SK-N-MC (cell line): ENCODE data around the gene CACNA1C.

Source experiments
- DNase-seq: peaks from one replicate; pipeline ENCODE4 v3.0.0-alpha.2; 2011; ENCODE audit warnings: low read depth, low spot score
- H3K27ac ChIP-seq: fragments of 200-600 bp; sonication (generic); 2 replicates; pipeline ENCODE4 v1.5.1; 2016; ENCODE audit warnings: mixed run types
- H3K36me3 ChIP-seq: fragments of 200-600 bp; sonication (generic); 2 replicates; pipeline ENCODE4 v1.6.1; 2017; ENCODE audit warnings: antibody characterized with exemption, low read length, mixed read lengths; ENCODE audit not compliant: insufficient read depth
- H3K4me3 ChIP-seq: fragments of 200-600 bp; sonication (generic); 2 replicates; pipeline ENCODE4 v1.5.1; 2016
- H3K9ac ChIP-seq: fragments of 200-600 bp; sonication (generic); 2 replicates; pipeline ENCODE4 v1.8.0; 2017; ENCODE audit warnings: mixed run types, mixed read lengths; ENCODE audit not compliant: insufficient read length
- H3K9me3 ChIP-seq: fragments of 200-600 bp; sonication (generic); 2 replicates; pipeline ENCODE4 v1.6.1; 2017; ENCODE audit warnings: low read depth, mild to moderate bottlenecking, antibody characterized with exemption, low read length, moderate library complexity, mixed read lengths
- EZH2 ChIP-seq: fragments of 200-600 bp; sonication (generic); IDR thresholded peaks from one replicate; pipeline ENCODE4 v1.6.1; 2017; ENCODE audit warnings: antibody characterized with exemption
- FOXP2 ChIP-seq: optimal IDR thresholded peaks from 2 replicates; pipeline ENCODE3; 2011; ENCODE audit warnings: mild to moderate bottlenecking, moderate library complexity; ENCODE audit not compliant: insufficient read depth; ENCODE audit errors: extremely low read length, control extremely low read depth
- POLR2AphosphoS5 ChIP-seq: IDR thresholded peaks from 2 replicates; pipeline ENCODE4 v1.6.1; 2012; ENCODE audit warnings: mild to moderate bottlenecking, low read depth, low read length, borderline replicate concordance

Gene CACNA1C

GRCh38 chr12:2504577-2504976 is 451.8 kb downstream of the CACNA1C start:
- DNase-seq: no peak
- TF ChIP-seq FOXP2 (no peak), POLR2AphosphoS5 (no peak), EZH2 (no peak)
- H3K27ac ChIP-seq: no peak overlapping the region
- no peak overlapping the region for H3K4me3 ChIP-seq
- H3K9ac ChIP-seq: no peak overlapping the region
- H3K9me3 ChIP-seq: no peaks in the 10 kb centered on the region
- no peaks in the 10 kb centered on the region for H3K36me3 ChIP-seq

GRCh38 chr12:2507814-2508213 is 455.0 kb downstream of the CACNA1C start:
- H3K27ac ChIP-seq: no peak overlapping the region
- TF ChIP-seq FOXP2: no peak
- no peak for TF ChIP-seq POLR2AphosphoS5
- no peak for TF ChIP-seq EZH2

GRCh38 chr12:2509137-2509536 is 456.4 kb downstream of the CACNA1C start:
- Histone ChIP-seq H3K36me3 (no peaks in the 10 kb centered on the region), H3K27ac (no peak overlapping the region), H3K4me3 (no peak overlapping the region), H3K9ac (no peak overlapping the region), H3K9me3 (no peaks in the 10 kb centered on the region)
- DNase-seq: no peak
- no peak for TF ChIP-seq FOXP2
- no peak for TF ChIP-seq POLR2AphosphoS5
- TF ChIP-seq EZH2: no peak

More at GRCh38 chr12:2507814-2508213, 455.0 kb downstream of the CACNA1C start:
- no peak overlapping the region for H3K9ac ChIP-seq
- no peaks in the 10 kb centered on the region for H3K36me3 ChIP-seq
- H3K4me3 ChIP-seq: no peak overlapping the region
- no peaks in the 10 kb centered on the region for H3K9me3 ChIP-seq
- no peak for DNase-seq

- Histone ChIP-seq H3K4me3 (no peak overlapping the region), H3K27ac (no peak overlapping the region), H3K9me3 (no peaks in the 10 kb centered on the region), H3K9ac (no peak overlapping the region), H3K36me3 (no peaks in the 10 kb centered on the region)
- no peak for TF ChIP-seq EZH2
- no peak for TF ChIP-seq FOXP2
- TF ChIP-seq POLR2AphosphoS5: no peak
- no peak for DNase-seq
These were observed 457.3 kb downstream of the CACNA1C start for GRCh38 chr12:2510045-2510444.

- TF ChIP-seq EZH2 (no peak), POLR2AphosphoS5 (no peak), FOXP2 (no peak)
- Histone ChIP-seq H3K9ac (no peak overlapping the region), H3K36me3 (no peaks in the 10 kb centered on the region), H3K9me3 (no peaks in the 10 kb centered on the region), H3K4me3 (no peak overlapping the region), H3K27ac (no peak overlapping the region)
- DNase-seq: no peak
These were observed 460.6 kb downstream of the CACNA1C start for GRCh38 chr12:2513141-2514037.

- DNase-seq: no peak
- TF ChIP-seq FOXP2 (no peak), EZH2 (no peak), POLR2AphosphoS5 (no peak)
- Histone ChIP-seq H3K9me3 (no peaks in the 10 kb centered on the region), H3K9ac (no peak overlapping the region), H3K27ac (no peak overlapping the region), H3K36me3 (no peaks in the 10 kb centered on the region), H3K4me3 (no peak overlapping the region)
These were observed 461.2 kb downstream of the CACNA1C start for GRCh38 chr12:2514038-2514340.

GRCh38 chr12:2520722-2521246 is 468.0 kb downstream of the CACNA1C start:
- Histone ChIP-seq H3K36me3 (no peaks in the 10 kb centered on the region), H3K27ac (no peak overlapping the region), H3K9ac (no peak overlapping the region), H3K4me3 (no peak overlapping the region), H3K9me3 (no peaks in the 10 kb centered on the region)
- no peak for TF ChIP-seq EZH2
- no peak for TF ChIP-seq FOXP2
- no peak for TF ChIP-seq POLR2AphosphoS5
- no peak for DNase-seq

GRCh38 chr12:2523317-2523716 is 470.5 kb downstream of the CACNA1C start:
- DNase-seq: no peak

GRCh38 chr12:2523844-2524243 is 471.1 kb downstream of the CACNA1C start:
- no peaks in the 10 kb centered on the region for H3K36me3 ChIP-seq
- TF ChIP-seq EZH2 (no peak), POLR2AphosphoS5 (no peak), FOXP2 (no peak)
- no peak overlapping the region for H3K9ac ChIP-seq
- no peaks in the 10 kb centered on the region for H3K9me3 ChIP-seq
- H3K4me3 ChIP-seq: no peak overlapping the region
- no peak overlapping the region for H3K27ac ChIP-seq
- DNase-seq: no peak

More at GRCh38 chr12:2523317-2523716, 470.5 kb downstream of the CACNA1C start:
- Histone ChIP-seq H3K9ac (no peak overlapping the region), H3K9me3 (no peaks in the 10 kb centered on the region), H3K36me3 (no peaks in the 10 kb centered on the region), H3K4me3 (no peak overlapping the region), H3K27ac (no peak overlapping the region)
- TF ChIP-seq POLR2AphosphoS5 (no peak), FOXP2 (no peak), EZH2 (no peak)
